ENCODE measurements around the gene IWS1. TPM values are rescaled to one million over a fixed set of nuclear protein-coding genes. Genes with fewer than 3 reads are reported as not detected.
"Not testable (repeated sequence)": the region's sequence is repeated elsewhere in the genome, so short reads cannot be mapped to it uniquely, and the experiment has no call there.

Gene IWS1
- 31.8 and 43.4 TPM in 2 replicates for total RNA-seq (2014; rRNA removed; shearing (Covaris generic))

DNA sequence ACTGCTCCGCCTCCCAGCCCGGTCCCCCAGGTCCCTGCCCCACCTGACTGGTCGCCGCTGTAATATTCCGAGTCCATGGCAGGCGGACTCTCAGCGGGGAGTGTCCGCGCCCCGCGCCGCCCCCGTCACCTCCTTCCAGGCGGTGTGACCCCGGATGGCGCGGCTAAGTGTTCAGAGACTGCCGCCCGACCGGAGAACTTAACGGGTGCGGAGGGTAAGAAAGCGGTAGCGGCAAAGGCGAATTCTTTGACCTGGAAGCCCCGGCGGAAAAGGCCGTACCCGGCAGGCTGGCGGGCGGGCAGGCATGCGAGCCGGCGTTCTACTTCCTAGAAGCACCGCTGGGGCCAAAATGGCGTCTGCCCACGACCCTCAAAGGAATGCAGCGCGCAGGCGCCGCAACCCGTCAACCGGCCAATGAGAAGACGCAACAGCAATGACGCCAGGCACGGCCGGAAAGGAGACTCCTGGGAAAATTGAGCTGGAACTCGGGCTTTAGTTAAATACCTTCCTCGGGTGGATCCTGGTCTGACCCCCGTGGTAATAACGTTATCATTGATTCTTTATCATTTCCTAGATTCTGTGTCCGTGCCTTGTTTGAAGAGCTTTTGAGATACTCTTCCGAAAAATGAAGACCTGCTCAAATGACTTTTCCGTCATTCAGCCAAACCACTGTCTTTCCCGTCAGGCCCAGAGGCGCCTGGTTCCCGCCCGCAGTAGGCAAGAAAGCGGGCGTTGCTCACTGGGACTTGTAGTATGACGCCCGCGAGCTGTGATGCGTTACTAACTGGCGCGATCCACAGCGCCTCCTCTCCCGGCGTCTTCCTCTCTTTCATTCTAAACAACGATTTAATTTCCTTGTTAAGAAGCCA is at the start of gene IWS1:
IWS1 (minus strand) TSS at position 358 of the 869 bp plus-strand sequence; CDS start at position 77, 281 bp downstream.
- DNase-seq (ENCODE audit: low read depth) = peak; percentile 95

DNA sequence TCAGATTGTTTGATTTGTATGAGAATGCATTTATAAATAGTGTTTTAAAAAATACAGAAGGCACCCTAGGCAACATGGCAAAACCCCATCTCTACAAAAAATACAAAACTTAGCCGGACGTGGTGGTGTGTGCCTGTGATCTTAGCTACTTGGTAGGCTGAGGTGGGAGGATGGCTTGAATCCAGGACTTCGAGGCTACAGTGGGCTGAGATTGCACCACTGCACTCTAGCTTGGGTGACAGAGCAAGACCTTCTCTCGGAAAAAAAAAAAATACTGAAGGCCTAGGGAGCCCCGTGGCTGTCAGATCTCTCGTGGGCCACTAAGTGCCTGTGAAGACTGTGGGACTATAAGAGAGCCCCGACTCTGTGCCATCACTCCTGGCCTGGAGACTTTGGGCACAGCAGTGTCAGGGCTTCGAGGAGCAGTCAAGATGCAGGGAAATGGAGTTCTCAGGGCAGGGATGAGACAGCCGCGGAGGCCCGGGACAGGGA is 49.7 kb upstream of the IWS1 start:
- DNase-seq (ENCODE audit: low read depth) = no peak

DNA sequence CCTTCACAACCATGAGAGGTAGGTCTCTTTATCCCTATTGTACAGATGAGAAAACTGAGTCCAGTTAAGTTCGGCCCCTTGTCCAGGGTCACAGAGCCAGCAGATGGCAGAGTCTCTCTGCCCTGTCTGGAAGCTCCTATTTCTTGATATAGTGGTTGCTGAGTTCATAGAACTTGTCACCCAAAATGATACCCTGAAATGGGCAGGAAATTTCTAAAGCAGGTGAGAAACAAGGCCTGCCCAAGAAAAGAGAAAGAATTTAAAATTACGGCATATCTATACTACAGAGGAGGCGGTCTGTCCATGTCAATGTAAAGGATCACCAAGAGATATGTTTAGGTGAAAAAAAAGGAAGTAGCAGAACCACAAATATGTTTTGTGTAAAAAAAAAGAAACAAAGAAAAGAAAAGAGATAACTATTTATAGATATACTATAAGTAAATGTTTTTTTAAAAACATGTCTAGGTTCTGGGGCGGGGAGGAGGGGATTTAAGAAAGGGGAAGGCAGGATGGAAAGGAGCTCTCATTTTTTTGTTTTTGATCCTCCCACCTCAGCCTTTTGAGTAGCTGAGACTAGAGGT is 49.0 kb upstream of the IWS1 start:
- no peak for DNase-seq (ENCODE audit: low read depth)

DNA sequence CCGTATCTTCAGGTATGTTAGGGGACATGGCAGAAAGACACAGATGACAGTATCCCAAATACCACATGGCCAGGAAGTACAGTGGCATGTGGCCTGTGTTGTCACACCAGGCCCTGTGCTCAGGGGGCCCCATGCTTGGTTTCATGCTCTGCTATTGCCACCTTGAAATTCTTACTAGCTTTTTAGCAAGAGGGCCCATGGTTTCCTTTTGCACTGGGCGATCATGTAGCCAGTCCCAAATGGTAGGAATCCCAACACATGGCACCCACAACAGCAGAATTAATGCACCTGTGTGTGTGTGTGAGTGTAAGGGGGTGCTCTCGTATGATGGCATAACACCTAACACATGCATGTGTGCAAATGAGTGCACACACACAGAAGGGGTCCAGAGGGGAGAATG is 48.4 kb upstream of the IWS1 start:
- no peak for DNase-seq (ENCODE audit: low read depth)

DNA sequence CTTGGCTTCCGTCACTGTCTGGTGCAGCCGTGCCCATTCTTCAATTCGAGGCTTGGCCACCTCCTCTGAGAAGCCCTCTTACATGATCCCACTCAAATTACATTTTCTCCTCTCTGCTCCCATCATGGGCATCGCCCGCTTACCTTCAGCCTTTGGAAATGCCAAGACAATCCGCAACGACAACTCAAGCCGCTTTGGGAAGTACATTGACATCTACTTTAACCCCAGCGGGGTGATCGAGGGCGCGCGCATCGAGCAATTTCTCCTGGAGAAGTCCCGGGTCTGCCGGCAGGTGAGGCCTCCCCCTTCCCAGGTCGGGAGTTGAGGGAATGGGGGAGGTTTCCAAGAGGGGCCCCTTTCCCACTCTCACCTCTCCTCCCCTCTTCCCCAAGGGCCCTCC is 47.5 kb upstream of the IWS1 start:
- no peak for DNase-seq (ENCODE audit: low read depth)

DNA sequence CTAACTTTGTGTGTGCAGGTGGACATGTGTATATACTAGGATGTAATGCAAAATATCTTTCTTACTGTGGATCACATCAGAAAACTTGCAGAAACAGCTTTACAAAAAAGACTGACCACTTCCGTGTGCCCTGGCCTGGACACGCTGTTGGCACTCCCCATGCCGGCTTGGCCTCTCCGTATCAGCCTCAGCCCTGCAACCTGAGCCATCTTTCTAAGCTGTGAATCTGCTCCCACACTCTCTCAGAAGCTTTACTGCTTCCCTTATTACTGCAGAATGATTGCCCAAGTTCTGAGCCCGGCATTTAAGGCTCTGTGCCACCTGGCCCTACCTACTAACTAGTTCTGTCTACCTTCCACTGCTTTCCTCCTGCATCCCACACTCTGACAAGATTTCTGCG is 47.0 kb upstream of the IWS1 start:
- DNase-seq (ENCODE audit: low read depth) = no peak

DNA sequence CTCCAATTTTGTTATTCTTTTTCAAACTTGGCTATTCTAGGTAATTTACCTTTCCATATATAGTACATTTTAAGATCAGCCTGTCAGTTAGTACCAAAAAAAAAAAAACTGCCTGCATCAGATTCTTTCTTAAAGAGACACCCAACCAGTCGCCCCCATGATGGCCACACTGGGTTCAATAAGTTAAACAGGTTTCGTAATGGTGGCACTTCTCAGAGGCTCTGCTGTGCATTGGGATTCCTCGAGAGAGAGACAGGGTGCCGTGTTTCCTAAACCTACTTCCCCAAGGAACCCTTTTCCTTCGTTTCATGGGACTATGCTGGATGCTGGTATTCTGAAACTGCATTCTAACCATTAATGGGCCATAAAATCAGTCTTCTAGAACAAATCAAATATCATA is 46.6 kb upstream of the IWS1 start:
- no peak for DNase-seq (ENCODE audit: low read depth)

DNA sequence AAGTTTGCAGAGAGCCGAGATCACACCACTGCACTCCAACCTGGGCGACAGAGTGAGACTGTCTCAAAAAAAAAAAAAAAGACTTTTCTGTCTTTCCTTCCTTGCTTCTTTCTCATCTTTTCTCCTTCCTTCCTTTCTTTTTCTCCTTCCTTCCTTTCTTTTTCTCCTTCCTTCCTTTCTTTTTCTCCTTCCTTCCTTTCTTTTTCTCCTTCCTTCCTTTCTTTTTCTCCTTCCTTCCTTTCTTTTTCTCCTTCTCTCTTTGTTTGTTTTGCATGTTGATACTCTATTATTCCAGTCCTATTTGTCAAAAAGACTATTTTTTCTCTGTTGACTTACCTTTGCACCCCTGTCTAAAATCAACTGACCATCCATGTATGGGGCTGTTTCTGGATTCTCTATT is 46.1 kb upstream of the IWS1 start:
- not testable (repeated sequence) for DNase-seq (ENCODE audit: low read depth)

DNA sequence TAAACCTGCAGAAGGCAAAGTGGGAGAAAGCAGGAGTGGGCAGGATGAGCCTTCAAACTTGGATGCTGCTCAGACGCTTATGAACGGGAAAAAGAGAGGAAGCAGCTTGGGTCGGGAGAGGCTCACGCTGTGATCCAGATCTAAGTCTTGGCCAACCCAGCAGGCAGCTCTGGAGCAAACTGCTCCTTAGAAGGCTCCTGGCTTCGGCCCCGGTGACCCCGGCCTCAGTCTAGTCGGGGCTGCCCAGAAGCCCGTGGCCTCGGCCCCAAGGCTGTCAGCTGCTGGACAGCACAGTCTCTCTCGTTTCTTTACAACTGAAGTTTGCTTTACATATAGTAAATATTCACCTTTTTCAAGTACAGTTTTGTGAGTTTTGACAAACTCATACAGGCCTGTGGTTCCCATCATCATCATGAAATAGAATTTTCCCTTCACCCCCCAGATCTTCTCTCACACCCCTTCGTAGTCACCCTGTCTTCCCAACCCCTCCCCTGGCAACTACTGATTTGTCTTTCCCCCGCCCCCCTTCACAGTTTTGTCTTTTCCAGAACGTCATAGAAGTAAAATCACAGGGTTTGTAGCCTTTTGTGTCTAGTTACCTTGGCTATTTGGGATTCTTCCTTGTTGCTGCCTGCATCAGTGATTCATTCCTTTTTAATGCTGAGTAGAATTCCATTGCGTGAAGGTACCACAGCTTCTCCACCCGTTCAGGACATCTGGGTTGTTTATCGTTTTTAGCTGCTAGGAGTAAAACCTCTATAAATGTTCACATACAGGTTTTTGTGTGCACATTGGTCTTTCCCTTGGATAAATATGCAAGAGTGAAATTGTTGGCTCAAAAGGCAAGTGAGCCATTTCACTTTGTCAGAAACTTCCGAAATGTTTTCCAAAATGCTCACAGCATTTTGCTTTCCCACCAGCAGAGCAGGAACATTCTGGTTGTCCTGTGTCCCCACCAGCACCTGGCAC is 44.3 kb upstream of the IWS1 start:
- peak; percentile 74 for DNase-seq (ENCODE audit: low read depth)

DNA sequence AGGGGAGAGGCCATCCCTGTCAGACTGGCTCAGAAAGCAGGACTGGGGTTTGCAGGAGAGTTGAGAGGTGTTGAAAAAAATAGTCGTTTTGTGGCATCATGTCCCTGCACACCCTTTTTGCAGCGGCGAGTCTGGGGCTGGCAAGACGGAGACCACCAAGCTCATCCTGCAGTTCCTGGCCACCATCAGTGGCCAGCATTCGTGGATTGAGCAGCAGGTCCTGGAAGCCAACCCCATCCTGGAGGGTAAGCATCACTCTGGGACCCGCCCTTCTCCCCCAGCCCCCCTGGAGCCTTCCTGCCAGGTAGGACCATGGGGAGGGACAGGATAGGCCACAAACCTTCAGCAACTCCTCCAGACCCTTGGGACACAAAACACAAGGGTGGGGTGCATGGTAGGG is 43.4 kb upstream of the IWS1 start:
- no peak for DNase-seq (ENCODE audit: low read depth)

DNA sequence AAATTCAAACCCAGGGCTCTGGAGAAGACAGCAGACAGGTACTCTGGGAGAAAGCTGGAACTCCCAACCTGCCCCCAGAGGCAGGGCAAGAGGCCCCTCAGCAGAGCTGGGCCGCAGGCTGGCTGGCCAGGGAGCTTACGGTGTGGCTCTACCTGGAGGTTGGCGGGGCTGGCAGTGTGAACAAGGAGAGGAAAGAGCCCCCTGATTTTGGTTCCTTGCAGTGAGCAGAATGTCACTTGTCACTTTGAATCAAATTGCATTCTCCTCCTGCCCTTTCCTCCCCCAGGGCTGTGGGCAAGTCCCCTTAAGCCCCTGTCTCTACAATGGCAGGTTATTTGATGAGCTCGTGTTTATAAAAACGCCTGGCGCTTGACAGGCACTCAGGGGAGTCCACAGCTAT is 41.8 kb upstream of the IWS1 start:
- DNase-seq (ENCODE audit: low read depth) = no peak

DNA sequence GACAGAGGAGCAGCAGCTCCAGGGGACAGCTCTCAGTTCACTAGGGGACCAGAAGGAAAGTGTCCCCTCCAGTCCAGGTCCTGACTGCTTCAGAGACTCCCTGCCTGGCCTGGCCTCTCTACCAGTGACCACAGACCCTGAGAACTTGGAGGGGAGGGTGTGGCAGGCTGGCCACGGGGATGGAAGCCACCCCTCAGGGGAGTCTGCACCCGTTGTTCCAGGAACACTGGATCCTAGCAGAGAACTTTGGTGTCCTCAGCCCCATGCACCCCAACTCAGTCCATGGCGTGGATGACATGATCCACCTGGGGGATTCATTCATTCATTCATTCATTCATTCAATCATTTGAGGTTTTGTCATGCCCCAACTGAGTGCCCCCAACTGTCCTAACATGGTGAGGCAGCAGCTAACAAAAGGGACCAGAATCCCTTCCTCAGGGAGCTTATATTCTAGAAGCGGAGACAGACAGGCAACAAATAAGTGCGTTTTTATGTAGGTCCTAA is 41.1 kb upstream of the IWS1 start:
- DNase-seq (ENCODE audit: low read depth) = no peak

DNA sequence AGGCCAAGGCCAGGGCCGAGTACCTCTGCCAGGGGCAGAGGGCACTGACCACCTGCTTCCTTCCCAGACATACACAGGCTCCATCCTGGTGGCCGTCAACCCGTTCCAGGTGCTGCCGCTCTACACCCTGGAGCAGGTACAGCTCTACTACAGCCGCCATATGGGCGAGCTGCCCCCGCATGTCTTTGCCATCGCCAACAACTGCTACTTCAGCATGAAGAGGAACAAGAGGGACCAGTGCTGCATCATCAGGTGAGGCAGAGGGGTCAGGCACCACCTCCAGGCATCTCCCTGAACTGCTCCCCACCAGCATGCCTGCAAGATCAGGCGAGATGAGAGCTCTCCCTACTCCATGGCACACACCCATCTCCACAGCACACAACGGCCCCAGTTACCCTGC is 40.3 kb upstream of the IWS1 start:
- DNase-seq (ENCODE audit: low read depth) = no peak

DNA sequence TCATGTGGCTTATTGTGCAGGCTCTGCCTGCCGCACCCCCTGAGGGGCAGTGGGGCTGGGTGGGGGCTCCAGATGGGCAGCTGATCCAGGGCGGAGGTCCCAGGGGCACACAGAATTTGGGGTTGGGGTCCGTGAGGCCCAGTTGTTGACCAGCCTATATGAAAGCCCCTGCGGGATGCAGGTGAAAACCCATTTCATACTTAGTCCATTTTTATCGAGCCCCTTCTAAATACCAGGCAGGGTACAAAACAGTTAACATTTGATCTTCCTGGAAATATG is 39.8 kb upstream of the IWS1 start:
- DNase-seq (ENCODE audit: low read depth) = no peak

DNA sequence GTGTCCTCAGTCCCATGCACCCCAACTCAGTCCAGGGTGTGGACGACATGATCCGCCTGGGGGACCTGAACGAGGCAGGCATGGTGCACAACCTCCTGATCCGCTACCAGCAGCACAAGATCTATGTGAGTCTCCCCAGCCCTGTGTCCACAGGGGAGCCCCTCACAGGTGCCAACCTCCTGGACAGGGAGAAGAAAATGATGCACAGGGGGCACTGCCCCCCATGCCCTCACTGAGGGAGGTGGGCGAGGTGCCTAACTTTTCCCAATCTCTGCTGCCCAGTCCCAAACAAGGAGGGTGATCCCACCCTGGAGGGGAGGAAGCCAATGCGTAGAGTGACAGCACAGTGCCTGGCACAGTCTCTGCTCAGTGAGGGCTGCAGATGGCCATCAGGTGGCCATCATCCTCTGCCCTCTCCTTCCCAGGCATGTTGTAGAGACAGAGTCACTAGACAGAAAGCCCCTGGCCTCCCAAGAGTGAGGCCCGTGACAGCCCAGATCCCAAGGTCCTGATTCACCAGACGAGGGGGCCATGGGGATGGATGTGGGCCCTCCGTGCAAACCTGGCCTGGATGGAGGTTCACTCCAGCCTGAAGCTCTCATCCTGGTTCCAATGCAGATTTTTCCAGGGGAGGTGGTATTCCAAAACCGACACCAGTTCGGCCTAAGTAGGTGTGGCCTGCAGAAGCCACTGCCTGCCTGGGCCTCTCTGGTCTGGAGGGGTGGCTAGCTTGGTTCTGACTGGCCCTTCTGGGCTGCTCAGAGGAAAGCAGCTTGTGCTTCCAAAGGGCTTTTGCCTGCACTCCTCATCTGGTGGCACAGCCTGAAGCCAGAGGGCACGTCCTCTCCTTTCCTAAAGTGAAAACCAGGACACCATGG is 39.2 kb upstream of the IWS1 start:
- no peak for DNase-seq (ENCODE audit: low read depth)

DNA sequence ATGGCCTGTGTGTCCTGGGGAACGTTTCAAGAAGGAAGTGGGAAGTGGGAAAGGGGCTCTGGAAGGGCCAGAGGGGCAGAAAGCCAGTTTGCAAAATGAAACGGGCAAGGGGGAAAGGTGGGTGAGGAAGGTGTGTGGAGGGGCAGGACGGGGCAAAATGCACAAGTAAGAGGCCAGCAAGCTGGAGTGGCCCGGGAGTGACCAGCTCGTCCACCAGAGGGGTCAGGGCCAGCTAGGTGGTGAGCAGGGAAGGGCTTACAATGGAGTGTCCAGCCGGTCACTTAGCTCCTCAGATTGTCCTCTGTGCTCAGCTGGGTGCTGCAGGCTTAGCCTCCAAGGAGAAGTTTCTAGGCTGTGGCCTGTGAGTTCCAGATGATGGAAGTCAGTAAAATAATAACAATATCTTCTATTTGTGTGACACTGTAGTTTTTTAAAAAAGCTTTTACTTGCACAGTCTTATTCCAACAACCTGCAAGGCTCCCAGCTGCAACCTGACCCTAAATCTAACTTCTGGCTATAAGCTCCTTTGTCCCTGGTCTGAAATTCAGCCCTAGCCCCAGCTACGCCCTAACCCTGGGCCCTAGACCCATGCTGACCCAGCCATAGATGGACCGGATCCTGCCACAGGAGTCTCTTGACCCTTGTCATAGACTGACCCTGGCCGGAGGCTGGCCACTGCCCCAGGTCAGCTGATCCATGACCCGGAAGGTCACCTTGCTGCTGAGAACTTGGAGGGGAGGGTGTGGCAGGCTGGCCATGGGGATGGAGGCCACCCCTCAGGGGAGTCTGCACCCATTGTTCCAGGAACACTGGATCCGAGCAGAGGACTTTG is 38.4 kb upstream of the IWS1 start:
- no peak for DNase-seq (ENCODE audit: low read depth)

DNA sequence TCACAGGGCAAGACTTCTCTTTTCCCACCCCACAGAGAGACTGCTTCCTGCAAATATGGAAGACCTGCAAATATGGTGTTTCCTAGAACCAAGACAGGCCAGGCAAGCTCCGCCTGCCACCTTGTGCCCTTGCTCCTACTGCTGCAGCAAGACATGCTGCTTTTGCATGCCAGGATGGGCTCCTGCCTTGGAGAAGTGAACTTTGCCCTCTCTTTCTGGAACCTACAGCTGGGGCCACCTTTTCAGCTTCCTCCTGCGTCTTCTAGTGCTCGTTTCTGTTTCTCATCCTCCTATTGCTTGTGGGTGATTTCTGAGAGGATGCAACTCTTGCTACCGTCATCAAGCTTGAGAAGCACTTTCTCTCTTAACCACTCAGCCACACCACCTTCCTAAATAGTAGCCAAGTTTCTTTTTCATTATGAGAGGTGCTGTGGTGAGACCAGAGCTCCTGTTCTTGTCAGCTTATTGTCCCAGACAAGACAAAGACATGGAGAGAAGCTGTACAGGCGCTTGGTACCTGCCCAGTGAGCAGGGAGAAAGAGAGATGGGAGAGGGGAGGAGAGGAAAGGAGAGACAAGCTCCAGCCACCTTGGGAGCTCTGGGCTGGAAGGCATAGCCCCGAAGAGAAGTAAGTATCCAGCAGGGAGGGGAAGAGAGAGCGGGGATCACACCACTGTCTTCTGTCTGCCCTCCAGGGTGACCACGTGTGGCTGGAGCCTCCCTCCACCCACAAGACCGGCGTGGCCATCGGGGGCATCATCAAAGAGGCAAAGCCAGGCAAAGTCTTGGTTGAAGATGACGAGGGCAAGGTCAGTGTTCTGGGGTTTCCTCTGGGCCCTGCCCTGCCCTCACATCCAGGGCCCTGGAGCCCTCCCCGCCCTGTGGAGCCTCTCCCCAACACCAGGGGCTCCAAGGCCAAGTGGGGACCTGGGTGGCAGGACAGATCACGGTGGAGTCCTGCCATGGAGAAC is 37.5 kb upstream of the IWS1 start:
- DNase-seq (ENCODE audit: low read depth) = no peak

DNA sequence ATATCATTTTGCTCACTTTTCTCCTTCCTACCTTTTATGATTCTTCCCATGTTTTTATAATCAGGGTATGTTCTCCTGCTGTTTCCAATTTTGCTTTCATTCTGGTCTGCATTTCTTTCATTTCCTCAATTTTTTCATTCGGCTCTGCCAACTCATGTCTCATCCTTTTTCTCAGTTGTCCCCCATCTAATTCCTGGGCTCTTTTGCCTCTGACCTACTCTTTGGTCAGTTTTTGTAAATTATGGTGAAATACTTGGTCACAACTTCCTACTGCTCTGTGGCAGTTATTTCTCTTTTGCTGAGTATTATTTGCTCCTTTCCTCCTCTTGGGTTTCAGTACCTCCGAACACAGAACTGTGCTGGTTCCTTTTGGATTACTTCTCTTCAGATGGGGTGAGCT is 36.6 kb upstream of the IWS1 start:
- DNase-seq (ENCODE audit: low read depth) = no peak

DNA sequence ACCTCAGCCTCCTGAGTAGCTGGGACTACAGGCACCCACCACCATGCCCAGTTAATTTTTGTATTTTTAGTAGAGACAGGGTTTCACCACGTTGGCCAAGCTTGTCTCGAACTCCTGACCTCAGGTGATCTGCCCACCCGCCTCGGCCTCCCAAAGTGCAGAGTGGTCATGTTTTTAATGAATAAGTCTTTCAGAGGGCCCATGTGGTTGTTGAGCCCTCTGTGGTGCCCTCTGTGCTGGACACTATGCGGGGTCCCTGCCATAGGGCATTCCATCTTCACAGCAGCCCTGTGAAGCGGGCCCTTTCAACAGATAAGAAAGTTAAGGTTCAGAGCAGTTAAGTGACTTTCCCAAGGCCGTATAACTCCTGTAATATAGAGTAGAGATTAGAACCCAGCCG is 35.1 kb upstream of the IWS1 start:
- no peak for DNase-seq (ENCODE audit: low read depth)

All from M059J (cell line).